EH (cell line): Measurements from ENCODE around the gene CAMK2A.

Experiments
- DNase-seq: peaks from one replicate; pipeline ENCODE4 v3.0.0-alpha.2; 2015; ENCODE audit warnings: low read depth

Gene CAMK2A

DNA sequence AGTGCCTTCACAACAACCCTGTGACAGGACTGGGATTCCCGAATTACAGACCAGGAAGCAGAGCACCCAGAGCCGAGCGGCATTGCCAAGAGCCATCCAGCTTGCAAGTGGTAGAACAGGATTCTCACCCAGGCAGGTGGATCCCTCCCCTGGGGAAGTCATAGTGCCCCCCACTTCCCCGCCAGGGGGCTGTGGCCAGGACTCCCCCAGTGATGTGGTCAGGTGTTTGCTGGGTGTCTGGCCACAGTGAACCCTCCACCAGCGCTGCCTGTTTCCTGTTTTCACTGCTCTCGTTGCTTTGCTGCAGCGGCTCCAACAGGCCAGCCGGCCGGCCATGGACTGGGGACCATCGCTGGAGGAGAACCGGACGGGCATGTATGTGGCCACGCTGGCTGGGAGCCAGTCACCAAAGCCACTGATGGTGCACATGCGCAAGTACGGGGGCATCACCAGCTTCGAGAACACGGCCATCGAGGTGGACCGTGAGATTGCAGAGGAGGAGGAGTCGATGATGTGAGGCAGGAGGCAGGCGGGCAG lies 80.4 kb downstream of the CAMK2A start:
- DNase-seq, result peak; percentile 56

DNA sequence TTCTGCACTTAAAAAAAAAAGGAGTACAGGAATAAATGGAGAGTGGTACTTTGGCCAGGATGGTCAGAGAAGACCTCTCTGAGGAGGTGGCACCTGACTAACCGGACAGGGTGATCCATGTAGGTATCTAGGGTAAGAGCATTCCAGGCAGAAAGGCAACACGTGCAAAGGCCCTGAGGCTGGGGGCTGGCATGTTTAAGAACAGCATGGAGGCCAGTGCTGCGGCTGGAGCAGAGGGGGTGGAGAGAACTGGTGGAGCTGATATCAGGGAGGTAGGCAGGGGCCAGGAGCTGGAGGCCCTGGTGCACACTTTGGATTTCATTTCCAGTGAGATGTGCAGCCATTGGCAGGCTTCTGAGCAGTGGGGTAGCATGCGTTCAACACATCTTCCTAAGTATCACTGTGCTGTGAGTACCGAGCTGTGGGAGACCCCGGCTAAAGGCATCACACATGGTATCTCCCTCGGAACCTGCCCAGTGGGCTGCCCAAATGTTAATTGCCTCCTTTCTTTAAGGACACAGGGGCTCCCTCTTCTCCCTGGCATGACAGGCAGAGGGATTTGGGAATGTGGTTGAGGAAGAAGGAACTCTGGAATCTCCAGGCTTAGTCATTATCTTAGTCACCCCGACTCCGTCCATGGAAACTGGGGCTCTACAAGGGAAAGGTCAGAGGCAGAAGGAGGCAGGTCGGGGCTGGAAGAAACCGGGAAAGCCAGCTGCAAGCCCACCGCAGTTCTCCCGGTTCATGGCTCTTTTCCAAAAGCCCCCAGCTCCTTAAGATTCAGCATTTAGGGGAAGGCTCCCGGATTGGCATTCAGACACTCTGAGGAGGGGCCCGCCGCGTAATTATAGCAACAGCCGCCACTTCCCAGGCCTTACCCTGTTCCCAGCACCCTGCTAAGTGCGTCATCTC lies 81.1 kb downstream of the CAMK2A start:
- peak; percentile 79 for DNase-seq

DNA sequence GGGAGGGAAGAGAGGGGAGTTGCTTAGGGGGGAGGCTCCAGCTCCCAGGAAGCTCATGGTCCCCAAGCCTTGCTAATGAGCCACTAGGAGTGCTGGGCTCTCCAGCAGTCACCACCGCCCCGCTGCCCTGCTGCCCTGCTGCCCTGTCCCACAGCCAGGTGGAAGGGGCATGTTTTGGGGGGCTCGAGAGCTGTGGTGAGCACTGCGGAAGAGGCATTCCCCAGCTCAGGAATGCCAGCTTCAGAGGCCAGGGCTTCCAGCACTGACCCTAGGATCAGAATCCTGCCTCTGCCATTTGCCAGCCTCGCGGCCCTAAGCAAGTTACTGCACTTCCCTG lies 82.8 kb downstream of the CAMK2A start:
- DNase-seq, result no peak

DNA sequence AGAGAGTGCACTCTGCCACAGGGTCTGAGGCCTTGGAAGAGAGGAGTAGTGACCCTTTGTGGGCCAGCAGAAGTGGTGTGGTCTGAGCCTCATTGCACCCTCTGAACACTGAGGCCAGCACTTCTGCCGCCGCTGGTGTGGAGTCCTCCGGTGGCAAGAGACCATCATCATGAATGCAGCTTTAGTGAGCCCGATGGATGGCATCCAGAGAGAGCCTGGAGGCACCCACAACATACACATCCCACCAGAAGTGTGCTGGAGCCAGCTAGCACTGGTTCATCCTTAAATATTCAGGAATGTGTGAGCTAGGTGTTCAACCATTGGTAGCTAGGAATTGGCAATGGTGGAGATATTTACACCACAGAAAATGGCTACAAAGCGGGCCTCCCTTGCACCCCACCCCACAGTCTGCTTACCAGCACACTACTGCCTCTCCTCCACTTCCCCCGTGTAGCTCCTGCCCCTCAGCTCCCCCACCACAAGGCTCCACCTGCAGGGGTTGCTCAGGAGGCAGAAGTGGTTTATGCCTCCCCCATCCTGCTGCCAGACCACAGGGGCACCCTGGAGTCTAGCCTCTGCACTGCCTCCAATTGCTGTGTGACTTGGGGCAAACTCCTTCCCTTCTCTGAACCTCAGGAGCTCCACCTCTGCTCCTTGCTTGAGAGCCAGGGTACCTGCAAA lies 83.3 kb downstream of the CAMK2A start:
- DNase-seq, result no peak

DNA sequence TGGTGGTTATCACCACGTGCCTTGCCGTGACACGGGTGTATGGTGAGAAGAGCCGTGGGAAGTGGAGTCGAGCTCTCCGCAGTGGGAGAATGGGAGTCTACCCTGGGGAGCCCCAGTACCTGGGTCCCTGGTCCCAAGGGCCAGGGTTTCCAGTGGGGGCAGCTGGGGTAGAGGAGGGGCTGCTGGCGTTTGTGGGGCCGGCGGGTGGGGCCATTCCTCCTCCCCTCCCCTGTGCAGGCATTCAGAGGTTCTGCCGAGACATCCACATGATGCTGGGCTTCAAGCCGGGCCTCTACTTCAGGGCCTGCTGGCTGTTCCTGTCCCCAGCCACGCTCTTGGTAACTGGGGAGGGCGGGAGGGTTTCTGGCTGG lies 85.0 kb downstream of the CAMK2A start:
- no peak for DNase-seq

DNA sequence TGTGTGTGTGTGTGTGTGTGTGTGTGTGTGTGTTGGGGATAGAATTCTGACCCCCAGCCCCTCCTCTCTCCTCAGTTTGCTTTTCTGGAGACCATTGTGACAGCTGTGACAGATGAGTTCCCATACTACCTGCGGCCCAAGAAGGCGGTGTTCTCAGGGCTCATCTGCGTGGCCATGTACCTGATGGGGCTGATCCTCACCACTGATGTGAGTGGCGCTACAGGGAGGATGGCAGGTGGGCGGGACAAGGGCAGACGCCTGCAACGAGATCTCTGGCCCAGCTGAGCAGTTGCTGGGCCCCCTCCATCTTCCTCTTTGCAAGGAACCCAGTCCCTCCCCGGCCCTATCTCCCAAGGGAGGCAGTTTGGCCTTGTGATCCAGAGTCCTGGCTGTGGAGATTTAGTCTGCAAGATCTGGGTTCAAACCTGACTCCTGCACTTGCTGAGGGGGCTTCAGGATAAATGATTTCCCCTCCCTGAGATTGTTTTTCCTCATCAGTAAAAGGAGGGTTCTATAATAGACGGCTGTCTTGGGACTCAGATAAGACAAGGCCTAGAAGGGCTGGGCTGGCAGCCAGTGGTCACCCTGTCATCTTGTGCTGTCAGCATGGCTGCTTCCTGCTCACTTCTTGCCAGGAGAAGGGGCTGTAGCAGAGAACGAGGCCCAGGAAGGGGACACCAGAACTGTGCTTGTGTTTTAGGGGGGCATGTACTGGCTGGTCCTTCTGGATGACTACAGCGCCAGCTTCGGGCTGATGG lies 85.6 kb downstream of the CAMK2A start:
- no peak for DNase-seq

DNA sequence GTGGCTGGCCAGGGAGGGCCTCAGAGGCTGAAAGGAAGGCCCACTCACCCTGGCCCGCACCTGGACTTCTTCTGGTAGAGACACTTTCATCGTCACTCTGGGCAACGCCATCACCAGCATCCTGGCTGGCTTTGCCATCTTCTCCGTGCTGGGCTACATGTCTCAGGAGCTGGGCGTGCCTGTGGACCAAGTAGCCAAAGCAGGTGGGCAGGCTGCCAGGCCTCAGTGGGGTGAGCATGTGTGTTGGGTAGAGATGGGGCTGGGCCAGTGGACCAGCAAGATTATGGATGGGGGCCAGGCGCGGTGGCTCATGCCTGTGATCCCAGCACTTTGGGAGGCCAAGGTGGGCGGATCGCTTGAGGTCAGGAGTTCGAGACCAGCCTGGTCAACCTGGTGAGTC lies 87.1 kb downstream of the CAMK2A start:
- no peak for DNase-seq

DNA sequence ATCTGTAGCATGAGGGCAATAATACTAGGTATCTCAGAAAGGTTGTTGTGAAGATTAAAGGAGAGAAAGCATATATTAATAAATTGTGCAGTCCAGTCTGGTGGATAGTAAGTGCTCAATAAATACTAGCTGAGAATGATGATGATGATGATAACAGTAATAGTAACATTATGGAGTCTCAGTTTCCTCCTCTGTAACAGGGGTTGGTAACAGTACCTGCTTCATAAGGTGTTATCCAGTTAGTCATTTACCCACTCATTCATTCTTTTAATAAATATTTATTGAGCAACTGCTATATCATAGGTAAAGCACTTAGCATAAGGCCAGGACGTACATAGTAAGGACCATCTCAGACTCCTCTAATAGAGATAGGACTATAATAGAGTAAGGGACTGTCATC lies 92.1 kb downstream of the CAMK2A start:
- no peak for DNase-seq

DNA sequence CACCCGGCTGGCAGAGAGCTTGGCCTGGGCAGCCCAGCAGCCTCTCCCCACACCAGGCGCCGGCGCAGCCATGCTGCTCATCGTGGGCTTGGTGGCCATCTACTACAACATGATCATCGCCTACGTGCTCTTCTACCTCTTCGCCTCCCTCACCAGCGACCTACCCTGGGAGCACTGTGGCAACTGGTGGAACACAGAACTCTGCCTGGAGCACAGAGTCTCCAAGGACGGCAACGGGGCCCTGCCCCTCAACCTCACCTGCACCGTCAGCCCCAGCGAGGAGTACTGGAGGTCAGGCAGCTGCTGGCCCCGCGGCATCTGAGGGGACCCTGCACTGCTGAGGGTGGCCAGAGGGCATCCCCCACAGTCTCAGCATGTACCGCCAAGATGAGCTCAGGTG lies 92.6 kb downstream of the CAMK2A start:
- no peak for DNase-seq

DNA sequence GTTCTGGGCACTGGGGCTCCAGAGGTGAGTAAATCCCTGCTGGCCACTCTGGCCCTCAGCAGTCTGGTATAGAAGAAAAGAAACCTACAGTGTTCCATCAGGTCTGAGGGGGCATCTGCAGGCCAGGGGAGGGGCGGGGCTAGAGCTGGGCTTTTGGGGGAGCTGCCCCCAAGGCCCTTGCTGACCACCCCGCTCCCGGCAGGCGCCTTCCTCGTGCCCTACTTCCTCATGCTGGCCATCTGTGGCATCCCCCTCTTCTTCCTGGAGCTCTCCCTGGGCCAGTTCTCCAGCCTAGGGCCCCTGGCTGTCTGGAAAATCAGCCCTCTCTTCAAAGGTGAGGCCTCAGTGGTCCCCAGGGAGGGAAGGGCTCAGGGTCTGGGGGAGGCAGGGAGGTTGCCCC lies 93.1 kb downstream of the CAMK2A start:
- DNase-seq, result no peak

DNA sequence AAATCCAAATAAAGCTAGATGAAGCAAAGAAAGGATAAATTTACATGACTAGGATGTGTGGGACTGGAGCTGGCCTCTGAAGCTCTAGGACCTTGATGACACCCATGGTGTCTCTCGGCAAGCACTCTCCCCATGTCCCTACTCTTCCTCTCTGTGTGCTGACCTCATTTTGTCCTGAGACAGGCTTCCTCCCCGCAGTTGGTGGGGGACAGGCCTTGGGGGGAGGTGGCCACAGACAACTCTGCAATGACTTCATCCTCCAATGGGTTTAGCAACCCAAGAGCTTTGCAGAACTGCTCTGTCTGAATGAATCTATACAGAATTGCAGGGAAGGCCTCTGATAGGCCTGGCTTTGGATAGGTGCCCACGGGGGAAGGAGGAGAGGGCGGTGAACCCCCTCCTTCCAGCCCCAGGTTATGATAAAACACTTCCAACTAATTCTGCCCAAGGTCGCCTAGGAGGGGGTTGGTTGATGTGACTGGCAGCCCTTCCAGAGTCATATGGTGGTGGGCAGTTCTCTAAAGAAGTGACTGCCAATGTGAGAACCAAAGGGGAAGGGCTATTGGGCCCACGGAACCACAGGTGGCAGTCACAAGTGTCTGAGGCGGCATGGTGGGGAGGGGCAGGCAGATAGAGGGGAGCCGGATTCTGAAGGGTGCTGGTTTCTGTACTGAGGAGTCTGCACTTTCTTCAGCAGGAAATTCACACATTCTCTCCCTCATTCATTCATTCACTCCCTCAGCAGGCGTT lies 93.7 kb downstream of the CAMK2A start:
- no peak for DNase-seq

DNA sequence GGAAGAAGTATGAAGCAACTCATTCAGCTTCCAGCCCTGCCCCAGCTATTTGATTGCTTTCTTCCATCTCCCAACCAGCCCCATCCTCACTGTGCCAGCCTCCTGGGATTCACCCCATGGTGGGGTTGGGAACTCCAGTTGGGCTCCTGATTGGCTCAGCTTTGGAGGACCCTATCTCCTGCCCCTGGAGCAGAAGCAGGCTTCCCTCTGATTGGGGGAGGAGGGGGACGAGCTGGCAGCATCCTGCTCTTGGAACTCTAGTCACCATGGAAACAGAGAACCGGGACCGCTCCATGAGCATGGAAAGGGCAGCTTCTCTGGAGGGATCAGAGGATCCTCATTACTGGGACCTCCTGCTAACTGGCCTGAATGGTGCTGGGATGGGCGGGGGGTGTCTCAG lies 97.1 kb downstream of the CAMK2A start:
- DNase-seq, result no peak

DNA sequence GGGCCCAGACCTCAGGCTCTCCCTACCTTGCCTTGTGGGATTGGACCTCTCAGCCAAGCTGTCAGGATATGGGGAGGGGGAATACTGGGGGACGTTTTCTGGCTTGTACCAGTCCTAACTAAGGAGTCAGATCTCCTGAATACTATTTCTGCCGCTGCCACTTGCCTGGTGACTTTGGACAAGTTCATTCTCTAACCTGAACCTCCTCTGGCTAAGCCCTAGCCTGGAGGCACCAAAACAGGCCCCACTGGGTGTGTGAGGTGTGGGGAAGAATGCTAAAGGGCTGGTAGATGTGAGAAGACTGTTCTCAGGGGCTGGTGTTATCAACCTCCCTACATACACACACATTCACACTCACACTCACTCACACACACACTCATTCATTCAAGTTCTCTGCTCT lies 98.6 kb downstream of the CAMK2A start:
- no peak for DNase-seq

DNA sequence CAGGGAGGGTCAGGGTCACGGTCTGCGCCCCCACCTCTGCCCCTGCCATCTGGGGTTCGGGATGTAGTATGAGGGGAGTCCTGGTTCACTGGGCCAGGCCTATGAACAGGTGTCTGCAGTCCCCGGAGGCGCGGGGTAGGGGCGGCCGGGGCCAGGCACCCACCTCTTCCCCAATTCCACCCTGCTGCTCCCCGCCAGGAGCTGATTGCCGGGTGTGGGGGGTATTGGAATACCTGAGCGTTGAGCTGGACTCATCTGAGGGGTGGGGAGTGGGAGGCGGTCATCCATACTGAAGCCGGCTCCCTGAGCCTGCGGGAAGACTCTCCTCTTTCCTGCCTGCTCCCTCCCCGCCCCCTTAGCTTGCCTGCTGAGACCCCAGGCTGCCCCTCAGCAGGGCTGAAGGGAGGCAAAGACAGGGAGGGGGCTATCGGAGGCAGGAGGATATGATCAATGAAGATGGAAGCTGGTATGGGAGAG lies 99.0 kb downstream of the CAMK2A start:
- no peak for DNase-seq

DNA sequence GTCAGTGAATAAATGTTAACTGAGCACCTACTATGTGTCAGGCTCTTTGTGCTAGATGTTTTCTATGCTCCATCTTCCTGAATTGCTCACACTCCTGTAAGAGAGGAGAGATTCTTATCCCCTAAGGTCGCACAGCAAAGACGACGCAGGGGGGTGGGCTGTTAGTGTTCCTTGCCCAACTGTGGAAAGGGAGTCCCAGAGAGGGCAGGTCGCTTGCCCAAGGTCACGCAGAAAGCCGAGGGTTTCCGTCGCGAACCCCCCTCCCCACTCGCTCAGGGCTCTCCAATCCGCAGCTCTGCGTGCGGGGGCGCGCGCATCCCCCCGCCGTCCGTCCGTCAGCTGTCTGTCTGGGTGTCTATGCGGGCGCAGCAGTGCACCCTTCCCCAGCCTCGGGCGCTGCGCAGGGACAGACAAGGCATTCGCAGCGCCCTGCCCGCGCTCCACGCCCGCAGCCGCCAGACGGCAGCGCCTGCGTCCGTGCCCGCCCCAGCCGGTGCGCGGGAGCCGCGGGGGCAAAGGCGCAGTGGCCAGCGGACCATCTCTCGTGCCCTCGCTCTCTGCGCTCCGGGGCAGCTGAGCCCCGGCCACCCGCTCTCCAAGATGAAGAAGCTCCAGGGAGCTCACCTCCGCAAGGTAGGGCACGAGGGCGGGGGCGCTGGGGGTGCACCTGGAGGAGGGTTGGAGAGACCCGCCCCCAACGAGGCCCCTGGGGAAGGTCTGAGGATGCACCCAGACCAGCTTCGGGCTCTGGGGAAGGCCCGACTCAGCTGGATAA lies 99.7 kb downstream of the CAMK2A start, which contains the start of gene SLC6A7:
Gene SLC6A7, plus strand, starts transcription at position 335 of the 775 bp plus-strand sequence. Its CDS starts 266 bp downstream, at position 601.
- DNase-seq, result no peak

DNA sequence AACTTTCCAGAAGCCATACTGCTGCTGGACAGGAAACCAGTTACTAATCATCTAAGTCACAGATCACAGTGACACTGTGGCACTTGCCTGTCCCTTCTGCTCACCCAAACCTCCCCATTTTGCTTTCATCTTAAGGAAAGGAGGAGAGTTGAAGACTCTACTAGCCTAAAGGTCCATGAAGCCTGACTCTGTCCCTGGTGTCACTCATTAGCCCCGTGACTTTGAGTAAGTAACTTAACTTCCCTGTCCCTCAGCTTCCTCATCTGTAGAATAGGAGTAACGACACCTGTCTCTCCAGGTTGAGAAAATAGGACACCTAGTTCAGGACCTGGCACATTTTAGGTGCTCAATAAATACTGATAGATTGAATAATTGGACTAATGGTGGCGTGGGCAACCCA lies 100.2 kb downstream of the CAMK2A start:
- no peak for DNase-seq

DNA sequence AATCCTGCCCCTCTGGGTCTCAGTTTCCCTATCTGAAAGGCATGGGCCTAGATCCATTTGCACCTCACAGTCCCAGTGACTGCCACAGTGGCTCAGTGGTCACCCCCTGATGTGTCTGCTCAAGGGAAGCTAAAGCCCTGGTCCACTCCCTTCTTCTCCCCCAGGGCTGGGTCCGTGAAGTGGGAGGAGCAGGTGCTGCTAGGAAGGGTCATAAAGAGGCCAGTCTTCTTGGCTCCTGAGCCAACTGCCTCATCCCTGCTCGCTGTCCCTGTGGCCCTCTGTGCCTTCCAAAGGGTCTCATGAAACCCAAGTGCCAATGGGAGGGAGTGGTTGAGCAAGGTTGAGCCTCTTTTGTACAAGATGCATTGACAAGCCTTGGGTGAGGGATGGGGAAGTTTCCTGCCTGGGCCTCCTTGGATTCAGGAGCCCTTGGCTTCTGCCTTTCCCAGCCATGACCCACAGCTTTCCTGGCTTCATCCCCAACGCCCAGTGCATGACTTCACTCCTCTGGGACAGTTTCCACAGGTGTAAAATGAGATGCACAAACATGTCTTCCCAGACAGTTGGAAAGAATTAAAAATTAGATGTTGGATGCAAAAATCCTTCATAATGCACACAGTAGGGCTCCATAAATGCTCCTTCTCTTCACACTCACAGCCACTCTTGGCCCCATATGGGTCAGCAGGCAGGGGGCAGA lies 101.3 kb downstream of the CAMK2A start:
- no peak for DNase-seq

DNA sequence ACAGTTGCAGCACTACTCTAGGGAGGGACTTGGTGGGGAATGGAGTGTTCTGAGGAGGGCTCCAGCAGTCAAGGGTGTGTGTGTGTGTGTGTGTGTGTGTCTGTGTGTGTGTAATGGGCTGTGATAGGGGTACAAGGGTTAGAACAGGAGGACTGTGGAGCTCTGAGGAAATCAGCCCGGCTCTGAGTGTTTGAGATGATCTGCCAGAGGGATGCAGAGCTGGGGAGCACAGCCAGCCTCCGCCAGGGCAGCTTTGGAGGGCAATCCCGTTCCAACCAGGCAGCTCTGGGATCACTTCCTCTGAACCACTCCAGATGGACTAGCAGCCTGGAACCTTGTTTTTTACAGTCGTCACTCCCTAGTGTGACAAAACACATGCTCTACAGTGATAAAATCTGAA lies 102.7 kb downstream of the CAMK2A start:
- DNase-seq, result peak; percentile 10

DNA sequence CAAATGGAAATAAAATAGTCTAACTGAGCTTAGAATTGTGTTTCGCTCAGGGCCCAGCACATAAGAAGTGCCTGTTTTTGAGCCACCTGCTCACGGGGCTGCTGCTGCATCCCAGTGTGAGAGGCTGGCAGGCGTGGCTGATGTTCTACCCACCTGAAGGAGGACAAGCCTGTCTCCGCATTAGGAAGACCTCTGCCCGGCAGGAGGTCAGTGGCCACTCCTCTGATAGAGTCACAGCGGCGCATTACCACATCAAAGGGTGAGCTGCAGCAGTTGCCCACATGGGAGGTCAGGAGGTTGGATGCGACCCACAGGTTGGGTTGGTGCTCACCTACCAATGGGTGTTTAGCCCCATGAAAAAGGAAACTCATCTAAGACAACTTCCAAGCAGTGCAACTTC lies 103.4 kb downstream of the CAMK2A start:
- DNase-seq, result no peak
